Duodenal mucosa (tissue), 2 donors: ENCODE results near the gene ZHX3.

Source experiments
- H3K27ac ChIP-seq: one replicate; pipeline ENCODE4 v1.7.0; 2013; ENCODE audit warnings: low read depth, low read length
- H3K27me3 ChIP-seq, 2 donors: one replicate each; pipeline ENCODE4 v1.7.0; 2013; ENCODE audit warnings: low read length in 2 of 2, control low read depth in 1 of 2; ENCODE audit not compliant: insufficient read depth in 2 of 2, control insufficient read depth in 1 of 2
- H3K36me3 ChIP-seq, 2 donors: one replicate each; pipeline ENCODE4 v1.7.0; 2013; ENCODE audit warnings: low read length in 2 of 2, control low read depth in 1 of 2; ENCODE audit not compliant: insufficient read depth in 2 of 2, control insufficient read depth in 1 of 2
- H3K4me1 ChIP-seq, 2 donors: one replicate each; pipeline ENCODE4 v1.7.0; 2013; ENCODE audit warnings: low read length in 2 of 2, control low read depth in 1 of 2; ENCODE audit not compliant: insufficient read depth in 2 of 2, control insufficient read depth in 1 of 2
- H3K4me3 ChIP-seq, 2 donors: one replicate each; pipeline ENCODE4 v1.7.0; 2013; ENCODE audit warnings: low read length in 2 of 2, low read depth in 1 of 2
- H3K9ac ChIP-seq, 2 donors: one replicate each; pipeline ENCODE4 v1.7.0; 2013; ENCODE audit warnings: low read length in 2 of 2, low read depth in 1 of 2
- H3K9me3 ChIP-seq, 2 donors: one replicate each; pipeline ENCODE4 v1.7.0; 2013; ENCODE audit warnings: low read length in 2 of 2, control low read depth in 1 of 2; ENCODE audit not compliant: control insufficient read depth in 1 of 2

ZHX3 gene

GRCh38 chr20:41175201-41175651, 142.3 kb downstream of the ZHX3 start:
- H3K27ac ChIP-seq, result no peak overlapping the region
- peaks cover 44 to 66% of the 10 kb centered on the region in 2 donors for H3K36me3 ChIP-seq
- H3K4me3 ChIP-seq, result no peak overlapping the region
- no peaks in the 10 kb centered on the region for H3K27me3 ChIP-seq
- no peak overlapping the region for H3K9ac ChIP-seq
- H3K4me1 ChIP-seq, result peaks cover 0 to 4% of the 10 kb centered on the region in 2 donors
- no peaks in the 10 kb centered on the region for H3K9me3 ChIP-seq

GRCh38 chr20:41174782-41175181, 142.7 kb downstream of the ZHX3 start:
- no peak overlapping the region for H3K9ac ChIP-seq

GRCh38 chr20:41174373-41174772, 143.2 kb downstream of the ZHX3 start:
- peaks cover 0 to 4% of the 10 kb centered on the region in 2 donors for H3K4me1 ChIP-seq
- peaks cover 51 to 74% of the 10 kb centered on the region in 2 donors for H3K36me3 ChIP-seq
- no peak overlapping the region for H3K27ac ChIP-seq
- H3K4me3 ChIP-seq, result no peak overlapping the region
- H3K9ac ChIP-seq, result no peak overlapping the region
- H3K27me3 ChIP-seq, result no peaks in the 10 kb centered on the region
- no peaks in the 10 kb centered on the region for H3K9me3 ChIP-seq

More at GRCh38 chr20:41174782-41175181, 142.7 kb downstream of the ZHX3 start:
- Histone ChIP-seq H3K27me3 (no peaks in the 10 kb centered on the region), H3K27ac (no peak overlapping the region), H3K36me3 (peaks cover 47 to 70% of the 10 kb centered on the region in 2 donors), H3K9me3 (no peaks in the 10 kb centered on the region), H3K4me3 (no peak overlapping the region), H3K4me1 (peaks cover 0 to 4% of the 10 kb centered on the region in 2 donors)

GRCh38 chr20:41173791-41174341, 143.7 kb downstream of the ZHX3 start:
- Histone ChIP-seq H3K9me3 (no peaks in the 10 kb centered on the region), H3K36me3 (peaks cover 56 to 79% of the 10 kb centered on the region in 2 donors), H3K27me3 (no peaks in the 10 kb centered on the region), H3K9ac (no peak overlapping the region), H3K4me3 (no peak overlapping the region), H3K4me1 (peaks cover 0 to 4% of the 10 kb centered on the region in 2 donors), H3K27ac (no peak overlapping the region)

GRCh38 chr20:41173161-41173721, 144.3 kb downstream of the ZHX3 start:
- H3K36me3 ChIP-seq, result peaks cover 63 to 86% of the 10 kb centered on the region in 2 donors
- no peaks in the 10 kb centered on the region for H3K9me3 ChIP-seq
- H3K27me3 ChIP-seq, result no peaks in the 10 kb centered on the region
- no peak overlapping the region for H3K27ac ChIP-seq
- H3K4me1 ChIP-seq, result peaks cover 0 to 4% of the 10 kb centered on the region in 2 donors
- no peak overlapping the region for H3K9ac ChIP-seq
- H3K4me3 ChIP-seq, result no peak overlapping the region

- Histone ChIP-seq H3K9ac (no peak overlapping the region), H3K4me3 (no peak overlapping the region), H3K27ac (no peak overlapping the region), H3K27me3 (no peaks in the 10 kb centered on the region), H3K9me3 (no peaks in the 10 kb centered on the region), H3K36me3 (peaks cover 63 to 91% of the 10 kb centered on the region in 2 donors), H3K4me1 (peaks cover 0 to 4% of the 10 kb centered on the region in 2 donors)
Measured at GRCh38 chr20:41172296-41173140, 145.0 kb downstream of the ZHX3 start.

- Histone ChIP-seq H3K9me3 (no peaks in the 10 kb centered on the region), H3K36me3 (peaks cover 66 to 92% of the 10 kb centered on the region in 2 donors), H3K4me3 (no peak overlapping the region), H3K9ac (no peak overlapping the region), H3K27me3 (no peaks in the 10 kb centered on the region), H3K4me1 (peaks cover 0 to 4% of the 10 kb centered on the region in 2 donors), H3K27ac (no peak overlapping the region)
Measured at GRCh38 chr20:41171736-41172295, 145.7 kb downstream of the ZHX3 start.

- Histone ChIP-seq H3K4me1 (peaks cover 0 to 4% of the 10 kb centered on the region in 2 donors), H3K9ac (no peak overlapping the region), H3K27ac (no peak overlapping the region), H3K9me3 (no peaks in the 10 kb centered on the region), H3K36me3 (peaks cover 73 to 92% of the 10 kb centered on the region in 2 donors), H3K27me3 (no peaks in the 10 kb centered on the region), H3K4me3 (no peak overlapping the region)
Measured at GRCh38 chr20:41170386-41171105, 147.0 kb downstream of the ZHX3 start.

- no peak overlapping the region for H3K27ac ChIP-seq
- no peak overlapping the region for H3K9ac ChIP-seq
- peaks cover 0 to 4% of the 10 kb centered on the region in 2 donors for H3K4me1 ChIP-seq
- no peaks in the 10 kb centered on the region for H3K27me3 ChIP-seq
- H3K36me3 ChIP-seq, result peaks cover 74 to 92% of the 10 kb centered on the region in 2 donors
- no peak overlapping the region for H3K4me3 ChIP-seq
- H3K9me3 ChIP-seq, result no peaks in the 10 kb centered on the region
Measured at GRCh38 chr20:41169791-41170351, 147.7 kb downstream of the ZHX3 start.
